GM12874 (cell line): ENCODE results near the gene NUDT4.

Experiments
- TF ChIP-seq, protein P1 (sequence below): IDR thresholded peaks from 2 replicates; pipeline ENCODE4 v1.5.1; 2011; ENCODE audit warnings: low read depth, mild to moderate bottlenecking, control low read depth, low read length, moderate library complexity; ENCODE audit not compliant: insufficient read depth

Gene NUDT4

DNA sequence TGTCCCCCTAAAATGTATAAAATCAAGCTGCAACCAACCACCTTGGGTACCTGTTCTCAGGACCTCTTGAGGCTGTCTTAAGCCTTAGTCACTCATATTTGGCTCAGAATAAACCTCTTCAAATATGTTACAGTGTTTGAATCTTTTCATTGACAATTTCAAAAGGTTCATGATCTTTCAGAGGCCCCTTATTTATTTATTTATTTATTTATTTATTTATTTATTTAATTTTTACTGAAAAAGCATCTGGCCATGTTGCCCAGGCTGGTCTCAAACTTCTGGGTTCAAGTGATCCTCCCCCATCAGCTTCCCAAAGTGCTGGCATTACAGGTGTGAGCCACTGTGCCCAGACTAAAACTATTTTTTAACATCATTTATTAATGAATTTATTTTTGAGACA, 8.2 kb upstream of the NUDT4 start:
- TF ChIP-seq, protein P1, sequence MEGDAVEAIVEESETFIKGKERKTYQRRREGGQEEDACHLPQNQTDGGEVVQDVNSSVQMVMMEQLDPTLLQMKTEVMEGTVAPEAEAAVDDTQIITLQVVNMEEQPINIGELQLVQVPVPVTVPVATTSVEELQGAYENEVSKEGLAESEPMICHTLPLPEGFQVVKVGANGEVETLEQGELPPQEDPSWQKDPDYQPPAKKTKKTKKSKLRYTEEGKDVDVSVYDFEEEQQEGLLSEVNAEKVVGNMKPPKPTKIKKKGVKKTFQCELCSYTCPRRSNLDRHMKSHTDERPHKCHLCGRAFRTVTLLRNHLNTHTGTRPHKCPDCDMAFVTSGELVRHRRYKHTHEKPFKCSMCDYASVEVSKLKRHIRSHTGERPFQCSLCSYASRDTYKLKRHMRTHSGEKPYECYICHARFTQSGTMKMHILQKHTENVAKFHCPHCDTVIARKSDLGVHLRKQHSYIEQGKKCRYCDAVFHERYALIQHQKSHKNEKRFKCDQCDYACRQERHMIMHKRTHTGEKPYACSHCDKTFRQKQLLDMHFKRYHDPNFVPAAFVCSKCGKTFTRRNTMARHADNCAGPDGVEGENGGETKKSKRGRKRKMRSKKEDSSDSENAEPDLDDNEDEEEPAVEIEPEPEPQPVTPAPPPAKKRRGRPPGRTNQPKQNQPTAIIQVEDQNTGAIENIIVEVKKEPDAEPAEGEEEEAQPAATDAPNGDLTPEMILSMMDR: no peak

DNA sequence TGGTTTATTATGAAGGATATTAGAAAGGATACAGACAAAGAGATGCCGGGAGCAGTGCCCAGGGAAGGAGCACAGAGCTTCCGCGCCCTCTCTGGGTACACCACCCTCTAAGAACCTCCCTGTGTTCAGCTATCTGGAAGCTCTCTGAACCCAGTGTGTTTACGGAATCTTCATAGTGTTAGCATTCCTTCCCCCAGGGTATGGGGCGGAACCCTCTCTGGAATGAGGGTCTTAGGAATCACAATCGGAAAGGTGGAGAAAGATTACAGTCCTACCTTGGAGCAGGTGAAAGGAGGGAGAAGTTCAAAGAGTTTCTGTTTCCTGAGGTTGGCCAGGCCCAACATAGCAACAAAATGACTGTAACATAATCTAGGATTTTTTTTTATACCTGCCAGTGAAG, 6.8 kb upstream of the NUDT4 start:
- TF ChIP-seq, protein P1: no peak

DNA sequence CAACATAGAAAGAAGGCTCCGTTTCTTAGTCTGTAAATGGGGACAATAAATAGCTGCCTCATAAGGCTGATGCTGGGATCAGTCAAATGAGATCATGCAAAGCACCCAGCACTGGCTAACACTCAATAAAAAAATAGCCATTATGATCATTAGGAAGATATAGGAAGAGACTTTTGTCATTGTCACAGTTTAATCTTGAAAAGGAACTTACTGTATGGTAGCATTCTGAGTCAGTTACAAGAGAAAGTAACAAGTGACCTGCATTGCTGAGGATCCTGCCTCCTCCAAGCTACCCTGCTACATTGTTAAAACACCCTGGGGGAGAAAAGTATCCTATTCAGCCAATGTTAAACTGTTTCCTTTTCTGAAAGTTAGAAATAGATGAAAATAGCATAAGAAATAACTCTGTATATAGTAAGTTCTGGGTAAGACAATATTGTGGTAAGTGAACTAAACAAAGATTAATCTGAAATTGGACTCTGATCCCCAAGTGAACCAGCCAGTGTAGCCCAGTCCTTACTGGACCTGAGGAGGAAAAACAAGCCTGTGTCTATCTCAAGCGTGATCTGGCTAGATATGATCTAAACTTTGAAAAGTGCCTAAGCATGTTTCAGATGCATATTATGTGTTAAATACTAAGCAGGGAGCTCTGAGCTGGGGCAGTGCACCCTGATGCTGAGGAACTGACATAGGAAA, 3.6 kb upstream of the NUDT4 start:
- TF ChIP-seq, protein P1: no peak

DNA sequence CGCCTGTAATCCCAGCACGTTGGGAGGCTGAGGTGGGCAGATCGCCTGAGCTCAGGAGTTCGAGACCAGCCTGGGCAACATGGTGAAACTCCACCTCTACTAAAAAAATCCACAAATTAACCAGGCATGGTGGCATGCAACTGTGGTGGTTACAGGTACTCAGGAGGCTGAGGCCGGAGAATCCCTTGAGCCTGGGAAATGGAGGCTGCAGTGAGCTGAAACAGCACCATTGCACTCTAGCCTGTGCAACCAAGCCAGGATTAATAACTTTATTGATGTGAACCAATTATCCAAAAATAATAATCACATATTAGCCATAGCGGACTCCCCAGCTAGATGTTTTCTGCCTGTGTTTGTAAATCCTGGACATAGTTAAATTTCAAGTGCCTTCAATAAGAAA, 1.8 kb upstream of the NUDT4 start:
- TF ChIP-seq, protein P1: no peak

DNA sequence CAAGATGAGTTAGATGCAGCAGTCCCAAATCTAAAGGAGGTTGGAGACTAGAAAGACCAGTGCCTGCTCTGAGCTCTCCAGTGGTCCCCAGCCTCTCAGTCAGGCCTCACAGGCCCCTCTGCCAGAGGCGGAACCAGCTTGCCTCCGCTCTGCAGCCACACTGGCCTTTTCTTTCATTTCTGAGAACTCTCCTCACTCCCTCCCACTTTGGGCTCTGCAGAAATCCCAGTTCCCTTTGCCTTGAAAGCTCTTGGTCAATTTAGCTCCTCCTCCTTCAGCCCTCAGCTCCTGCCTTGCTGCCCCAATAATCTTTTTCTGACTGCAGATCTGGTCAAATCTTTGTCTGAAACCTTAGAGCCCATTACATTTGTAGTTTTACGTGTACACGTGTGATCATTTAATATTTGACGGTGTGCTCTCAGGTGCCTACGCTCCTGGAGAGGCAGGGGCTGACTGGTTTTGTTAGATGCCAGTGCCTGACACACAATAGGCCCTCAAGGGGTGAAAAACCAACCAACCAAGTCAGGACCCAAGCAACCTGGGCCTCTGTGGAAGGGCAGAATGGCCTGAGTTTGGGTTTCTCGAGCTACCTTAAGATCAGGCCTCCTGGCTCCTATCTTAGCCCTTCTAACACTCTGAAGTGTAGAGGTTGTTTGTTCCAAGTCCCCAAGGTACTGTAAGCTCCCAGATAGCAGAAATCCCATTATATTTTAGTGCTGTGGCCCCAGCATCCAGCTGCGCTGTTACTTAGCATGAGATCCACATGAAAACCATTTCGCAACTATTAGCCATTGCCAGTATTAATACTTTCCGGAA, 1.1 kb upstream of the NUDT4 start:
- TF ChIP-seq, protein P1: no peak

DNA sequence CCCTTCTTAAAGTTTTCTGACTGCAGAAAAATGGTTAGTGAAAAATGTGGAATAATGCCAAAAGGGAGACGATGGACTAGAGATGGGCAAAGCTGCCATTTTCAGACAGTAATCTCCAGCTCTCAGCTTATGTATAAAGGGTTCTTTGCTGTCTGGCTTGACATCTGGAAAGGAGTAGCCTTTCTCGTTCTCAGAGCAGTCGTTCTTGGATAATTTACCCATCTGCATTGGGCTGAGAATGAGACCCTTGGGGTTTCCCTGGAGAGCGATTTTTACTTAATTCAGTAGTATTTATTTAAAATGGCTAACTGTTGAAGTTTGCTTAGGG, 1.2 kb downstream of the NUDT4 start:
- TF ChIP-seq, protein P1: no peak

DNA sequence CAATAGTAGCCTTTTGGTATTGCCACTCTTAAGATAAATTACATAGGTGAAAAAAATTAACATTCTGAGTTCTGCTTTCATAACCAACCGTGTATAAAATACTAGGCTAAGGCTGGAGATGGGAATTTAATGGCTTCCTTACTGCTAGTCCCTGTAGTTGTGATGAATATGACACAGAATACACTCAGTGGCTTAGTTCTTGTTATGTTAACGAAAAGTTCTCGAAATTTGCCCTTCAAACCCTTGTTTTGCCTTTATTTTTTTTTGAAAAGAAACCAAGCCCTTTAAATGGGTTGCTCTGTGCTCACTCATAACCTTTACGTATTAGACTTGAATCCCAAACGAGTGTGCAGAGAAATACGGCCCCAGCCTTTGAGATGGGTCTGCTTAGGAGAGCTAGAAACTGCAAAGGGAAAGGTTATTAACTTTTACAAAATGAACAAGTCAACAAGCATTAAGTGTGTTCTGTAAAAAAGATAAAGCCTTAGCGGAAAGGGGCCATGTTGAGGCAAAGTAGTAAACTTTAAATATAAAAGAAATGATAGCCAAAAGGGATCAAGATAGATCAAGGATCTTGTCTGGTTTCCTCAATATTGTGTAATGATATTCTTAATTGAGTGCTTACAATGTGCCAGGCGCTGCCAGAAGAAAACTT, 1.7 kb downstream of the NUDT4 start:
- TF ChIP-seq, protein P1: no peak
